SK-N-MC (cell line): ENCODE data around the gene FNDC3A.

Experiments used
- EZH2 ChIP-seq: fragments of 200-600 bp; sonication (generic); IDR thresholded peaks from one replicate; pipeline ENCODE4 v1.6.1; 2017; ENCODE audit warnings: antibody characterized with exemption
- FOXP2 ChIP-seq: optimal IDR thresholded peaks from 2 replicates; pipeline ENCODE3; 2011; ENCODE audit warnings: mild to moderate bottlenecking, moderate library complexity; ENCODE audit not compliant: insufficient read depth; ENCODE audit errors: extremely low read length, control extremely low read depth
- POLR2AphosphoS5 ChIP-seq: IDR thresholded peaks from 2 replicates; pipeline ENCODE4 v1.6.1; 2012; ENCODE audit warnings: mild to moderate bottlenecking, low read depth, low read length, borderline replicate concordance

GRCh38 chr13:49213539-49213938 lies 237.8 kb downstream of the FNDC3A start:
- TF ChIP-seq POLR2AphosphoS5 (no peak), EZH2 (no peak), FOXP2 (no peak)
